ENCODE results near the gene FBXL19. TPM values are rescaled to one million over a fixed set of nuclear protein-coding genes. Genes with fewer than 3 reads are reported as not detected.

The FBXL19 gene
- total RNA-seq, 6 experiments from 2014 or later: 21.9 to 25.8 (median 23.4) TPM

DNA sequence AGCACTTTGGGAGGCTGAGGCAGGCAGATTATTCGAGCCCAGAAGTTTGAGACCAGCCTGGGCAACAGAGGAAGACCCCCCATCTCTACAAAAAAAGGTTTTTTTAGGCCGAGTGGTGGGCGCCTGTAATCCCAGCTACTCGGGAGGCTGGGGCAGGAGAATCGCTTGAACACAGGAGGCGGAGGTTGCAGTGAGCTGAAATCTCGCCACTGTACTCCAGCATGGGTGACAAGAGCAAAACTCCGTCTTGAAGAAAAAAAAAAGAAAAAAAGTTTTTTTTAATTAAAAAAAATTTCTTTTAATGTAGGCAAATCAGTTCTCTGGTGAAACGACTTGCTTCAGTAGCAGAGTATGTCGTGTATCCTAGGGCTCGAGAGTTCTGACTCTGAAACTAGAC, 72.6 kb downstream of the FBXL19 start:
- H3K9me3 Mint-ChIP-seq: no peaks in the 10 kb centered on the region
- peaks cover 8% of the 10 kb centered on the region; the same call in 1 of the 2 replicates for H3K36me3 Mint-ChIP-seq (ENCODE audit: low read depth)
- TF ChIP-seq, protein P1, sequence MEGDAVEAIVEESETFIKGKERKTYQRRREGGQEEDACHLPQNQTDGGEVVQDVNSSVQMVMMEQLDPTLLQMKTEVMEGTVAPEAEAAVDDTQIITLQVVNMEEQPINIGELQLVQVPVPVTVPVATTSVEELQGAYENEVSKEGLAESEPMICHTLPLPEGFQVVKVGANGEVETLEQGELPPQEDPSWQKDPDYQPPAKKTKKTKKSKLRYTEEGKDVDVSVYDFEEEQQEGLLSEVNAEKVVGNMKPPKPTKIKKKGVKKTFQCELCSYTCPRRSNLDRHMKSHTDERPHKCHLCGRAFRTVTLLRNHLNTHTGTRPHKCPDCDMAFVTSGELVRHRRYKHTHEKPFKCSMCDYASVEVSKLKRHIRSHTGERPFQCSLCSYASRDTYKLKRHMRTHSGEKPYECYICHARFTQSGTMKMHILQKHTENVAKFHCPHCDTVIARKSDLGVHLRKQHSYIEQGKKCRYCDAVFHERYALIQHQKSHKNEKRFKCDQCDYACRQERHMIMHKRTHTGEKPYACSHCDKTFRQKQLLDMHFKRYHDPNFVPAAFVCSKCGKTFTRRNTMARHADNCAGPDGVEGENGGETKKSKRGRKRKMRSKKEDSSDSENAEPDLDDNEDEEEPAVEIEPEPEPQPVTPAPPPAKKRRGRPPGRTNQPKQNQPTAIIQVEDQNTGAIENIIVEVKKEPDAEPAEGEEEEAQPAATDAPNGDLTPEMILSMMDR (IDR thresholded peaks at IDR 0.05): no peak
- peak overlapping the region; percentile 96 for H3K27ac Mint-ChIP-seq
- DNase-seq: no peak
- peaks cover 48% of the 10 kb centered on the region for H3K4me1 Mint-ChIP-seq (ENCODE audit: low read depth)
- no peaks in the 10 kb centered on the region; the same call in 1 of the 2 replicates for H3K27me3 Mint-ChIP-seq (ENCODE audit: insufficient read depth)
- peak overlapping the region; percentile 92 for H3K4me3 Mint-ChIP-seq

- Mint-ChIP-seq H3K9me3 (no peaks in the 10 kb centered on the region), H3K36me3 (ENCODE audit: low read depth) (peaks cover 4% of the 10 kb centered on the region; the same call in 1 of the 2 replicates), H3K4me3 (peak overlapping the region; percentile 92), H3K27ac (peak overlapping the region; percentile 96), H3K27me3 (ENCODE audit: insufficient read depth) (no peaks in the 10 kb centered on the region; the same call in 1 of the 2 replicates), H3K4me1 (ENCODE audit: low read depth) (peaks cover 48% of the 10 kb centered on the region)
- TF ChIP-seq, protein P1 (IDR thresholded peaks at IDR 0.05): no peak
- DNase-seq: no peak
These were observed 73.1 kb downstream of the FBXL19 start for GRCh38 chr16:30996324-30996984.

DNA sequence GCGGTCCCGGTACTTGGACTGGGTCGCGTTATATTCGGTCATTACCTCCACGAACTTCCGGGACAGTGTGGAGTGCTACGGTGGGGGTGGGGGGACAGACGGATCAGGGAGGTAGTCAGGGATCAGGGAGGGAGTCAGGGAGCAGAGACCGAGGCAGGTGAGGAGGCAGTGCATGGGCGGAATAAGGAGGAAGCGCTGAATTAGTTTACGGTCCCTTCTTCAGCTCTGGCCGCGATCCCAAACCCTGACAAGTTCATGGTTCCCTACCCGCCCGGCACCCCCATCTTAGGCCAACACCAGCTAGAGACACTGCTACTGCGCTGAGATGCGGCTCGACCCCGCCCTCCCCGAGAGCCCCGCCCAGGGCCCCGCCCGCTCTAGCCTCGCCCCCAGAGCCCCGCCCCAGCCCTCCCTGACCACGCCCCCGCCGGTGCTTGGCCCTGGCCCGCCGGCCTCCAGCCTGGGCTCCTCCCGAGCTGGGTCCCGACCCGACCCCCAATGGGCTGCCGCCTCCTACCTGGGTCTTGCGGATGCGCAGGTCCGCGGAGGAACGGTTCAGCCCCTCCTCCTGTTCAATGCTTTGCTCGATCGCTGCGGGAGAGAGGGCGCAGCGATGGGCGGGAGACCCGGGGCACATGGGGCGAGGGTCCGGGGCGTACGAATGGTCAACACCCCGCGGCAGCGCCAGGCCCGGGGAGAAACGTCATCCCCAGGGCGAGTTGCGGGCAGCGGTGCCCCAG, 73.8 kb downstream of the FBXL19 start:
- peaks cover 4% of the 10 kb centered on the region; the same call in 1 of the 2 replicates for H3K36me3 Mint-ChIP-seq (ENCODE audit: low read depth)
- no peaks in the 10 kb centered on the region; the same call in 1 of the 2 replicates for H3K27me3 Mint-ChIP-seq (ENCODE audit: insufficient read depth)
- peak; percentile 66 for DNase-seq
- H3K9me3 Mint-ChIP-seq: no peaks in the 10 kb centered on the region
- TF ChIP-seq, protein P1 (IDR thresholded peaks at IDR 0.05): no peak; the same call in 1 of the 2 replicates
- peaks cover 48% of the 10 kb centered on the region for H3K4me1 Mint-ChIP-seq (ENCODE audit: low read depth)
- peak overlapping the region; percentile 92 for H3K4me3 Mint-ChIP-seq
- H3K27ac Mint-ChIP-seq: peak overlapping the region; percentile 96

GRCh38 chr16:30997725-30998711, 74.6 kb downstream of the FBXL19 start:
- DNase-seq: peak; percentile 87
- Mint-ChIP-seq H3K4me3 (peak overlapping the region; percentile 92), H3K36me3 (ENCODE audit: low read depth) (peaks cover 4% of the 10 kb centered on the region; the same call in 1 of the 2 replicates), H3K27ac (peak overlapping the region; percentile 96), H3K4me1 (ENCODE audit: low read depth) (peaks cover 48% of the 10 kb centered on the region), H3K27me3 (ENCODE audit: insufficient read depth) (no peaks in the 10 kb centered on the region; the same call in 1 of the 2 replicates), H3K9me3 (no peaks in the 10 kb centered on the region)
- TF ChIP-seq, protein P1 (IDR thresholded peaks at IDR 0.05): no peak; the same call in none of the 2 replicates

Small RNA genes within 50 kb of the gene (microRNA-seq; reads per million reads assigned to microRNA genes)
- gene MIR4519: not detected
- gene MIR762: not detected

Other genes starting within 250 kb of the FBXL19 start
- 10 to 100 TPM; 43.4 to 48.1 (median 45.9) TPM for gene SRCAP, start 224.4 kb upstream of the FBXL19 start, total RNA-seq (2021; fragmentation: NEBNext Ultra II Directional; extraction: Animal tissue kit (Norgen Biotek cat#: 25700))
- 10 to 100 TPM; 26.6 to 31.0 (median 27.7) TPM for gene PHKG2, start 175.1 kb upstream of the FBXL19 start, total RNA-seq (2021; fragmentation: NEBNext Ultra II Directional; extraction: Animal tissue kit (Norgen Biotek cat#: 25700))
- gene CFAP119, start 161.5 kb upstream of the FBXL19 start, total RNA-seq (2021; fragmentation: NEBNext Ultra II Directional; extraction: Animal tissue kit (Norgen Biotek cat#: 25700)): 1 to 10 TPM; 4.3 to 7.6 (median 5.1) TPM
- 100 to 1,000 TPM in 5 of 6 experiments, 10 to 100 TPM in 1; 98.2 to 120 (median 104) TPM for gene RNF40, start 161.2 kb upstream of the FBXL19 start, total RNA-seq (2021; fragmentation: NEBNext Ultra II Directional; extraction: Animal tissue kit (Norgen Biotek cat#: 25700))
- 10 to 100 TPM; 19.4 to 21.8 (median 21.0) TPM for gene ZNF629, start 136.4 kb upstream of the FBXL19 start, total RNA-seq (2021; fragmentation: NEBNext Ultra II Directional; extraction: Animal tissue kit (Norgen Biotek cat#: 25700))
- gene BCL7C, start 29.5 kb upstream of the FBXL19 start, total RNA-seq (2021; fragmentation: NEBNext Ultra II Directional; extraction: Animal tissue kit (Norgen Biotek cat#: 25700)): 10 to 100 TPM; 42.7 to 52.7 (median 48.4) TPM
- 10 to 100 TPM; 12.0 to 16.3 (median 14.0) TPM for gene CTF1, start 27.0 kb upstream of the FBXL19 start, total RNA-seq (2021; fragmentation: NEBNext Ultra II Directional; extraction: Animal tissue kit (Norgen Biotek cat#: 25700))
- gene ORAI3, start 25.5 kb downstream of the FBXL19 start, total RNA-seq (2021; fragmentation: NEBNext Ultra II Directional; extraction: Animal tissue kit (Norgen Biotek cat#: 25700)): 10 to 100 TPM; 15.2 to 26.2 (median 18.4) TPM
- gene SETD1A, start 34.2 kb downstream of the FBXL19 start, total RNA-seq (2021; fragmentation: NEBNext Ultra II Directional; extraction: Animal tissue kit (Norgen Biotek cat#: 25700)): 10 to 100 TPM; 13.4 to 15.8 (median 14.4) TPM
- 10 to 100 TPM; 15.1 to 24.6 (median 18.6) TPM for gene HSD3B7, start 61.6 kb downstream of the FBXL19 start, total RNA-seq (2021; fragmentation: NEBNext Ultra II Directional; extraction: Animal tissue kit (Norgen Biotek cat#: 25700))
- gene STX1B, start 87.1 kb downstream of the FBXL19 start, total RNA-seq (2021; fragmentation: NEBNext Ultra II Directional; extraction: Animal tissue kit (Norgen Biotek cat#: 25700)): 1 to 10 TPM; 6.7 to 9.9 (median 7.1) TPM
- 10 to 100 TPM; 56.3 to 71.2 (median 64.2) TPM for gene STX4, start 110.0 kb downstream of the FBXL19 start, total RNA-seq (2021; fragmentation: NEBNext Ultra II Directional; extraction: Animal tissue kit (Norgen Biotek cat#: 25700))
- gene ZNF668, start 150.7 kb downstream of the FBXL19 start, total RNA-seq (2021; fragmentation: NEBNext Ultra II Directional; extraction: Animal tissue kit (Norgen Biotek cat#: 25700)): 10 to 100 TPM; 15.0 to 24.5 (median 17.5) TPM
- gene ZNF646, start 150.8 kb downstream of the FBXL19 start, total RNA-seq (2021; fragmentation: NEBNext Ultra II Directional; extraction: Animal tissue kit (Norgen Biotek cat#: 25700)): 10 to 100 TPM; 13.0 to 16.3 (median 14.7) TPM
- 1 to 10 TPM in 5 of 6 experiments, under 1 TPM in 1; 0.85 to 2.6 (median 1.4) TPM for gene PRSS53, start 165.4 kb downstream of the FBXL19 start, total RNA-seq (2021; fragmentation: NEBNext Ultra II Directional; extraction: Animal tissue kit (Norgen Biotek cat#: 25700))
- gene VKORC1, start 171.2 kb downstream of the FBXL19 start, total RNA-seq (2021; fragmentation: NEBNext Ultra II Directional; extraction: Animal tissue kit (Norgen Biotek cat#: 25700)): 100 to 1,000 TPM; 123 to 184 (median 130) TPM
- gene BCKDK, start 184.8 kb downstream of the FBXL19 start, total RNA-seq (2021; fragmentation: NEBNext Ultra II Directional; extraction: Animal tissue kit (Norgen Biotek cat#: 25700)): 10 to 100 TPM; 56.8 to 64.8 (median 59.4) TPM
- 10 to 100 TPM; 28.1 to 31.8 (median 29.6) TPM for gene KAT8, start 194.1 kb downstream of the FBXL19 start, total RNA-seq (2021; fragmentation: NEBNext Ultra II Directional; extraction: Animal tissue kit (Norgen Biotek cat#: 25700))
- not detected for gene PRSS8, start 212.2 kb downstream of the FBXL19 start, total RNA-seq (2021; fragmentation: NEBNext Ultra II Directional; extraction: Animal tissue kit (Norgen Biotek cat#: 25700))
- under 1 TPM in 4 of 6 experiments, not detected in 2; 0.38 to 0.60 (median 0.47) TPM for gene PRSS36, start 226.5 kb downstream of the FBXL19 start, total RNA-seq (2021; fragmentation: NEBNext Ultra II Directional; extraction: Animal tissue kit (Norgen Biotek cat#: 25700))

Data from HFFc6 (cell line).